Adrenal gland (tissue), 12 donors: ENCODE measurements around the gene CPT1B. TPM values are rescaled to one million over a fixed set of nuclear protein-coding genes. Genes with fewer than 3 reads are reported as not detected.
"Not testable (repeated sequence)": the region's sequence is repeated elsewhere in the genome, so short reads cannot be mapped to it uniquely, and the experiment has no call there.

Experiments
- DNase-seq, 7 donors: peaks; one replicate each; pipeline ENCODE4 v3.0.0-alpha.2; 2019 to 2020
- H3K27ac ChIP-seq, 5 donors: fragments of 200-600 bp; sonication (generic) in 4 of 5; 1 replicate in 3 of 5; 2 replicates in 2 of 5; pipeline versions ENCODE4 v1.5.1 to v1.8.0; 2016 to 2020; ENCODE audit warnings: mild to moderate bottlenecking in 1 of 5
- H3K27me3 ChIP-seq: fragments of 200-600 bp; 2 replicates; pipeline ENCODE4 v1.8.0; 2021
- H3K36me3 ChIP-seq, 2 donors: fragments of 200-600 bp; replicated peaks in 1 of 2; 1 replicate in 1 of 2; 2 replicates in 1 of 2; pipeline versions ENCODE4 v1.5.1 to v1.8.0; 2018 to 2022
- H3K4me1 ChIP-seq, 2 donors: fragments of 200-600 bp; replicated peaks in 1 of 2; 1 replicate in 1 of 2; 2 replicates in 1 of 2; pipeline versions ENCODE4 v1.5.1 to v1.8.0; 2018 to 2021
- H3K4me3 ChIP-seq, 4 donors: fragments of 200-600 bp; sonication (generic) in 3 of 4; one replicate each; pipeline ENCODE4 v1.5.1; 2016 to 2018
- H3K9me3 ChIP-seq, 3 donors: fragments of 200-600 bp; sonication (generic) in 1 of 3; replicated peaks in 1 of 3; 1 replicate in 2 of 3; 2 replicates in 1 of 3; pipeline versions ENCODE4 v1.5.1 to v1.8.0; 2016 to 2021
- CTCF ChIP-seq, 6 experiments: fragments of 450-650 bp in 4 of 6; fragments of 200-600 bp in 2 of 6; sonication (generic) in 1 of 6; IDR thresholded peaks; 1 replicate in 5 of 6; 2 replicates in 1 of 6; pipeline versions ENCODE4 v1.5.1 to v1.8.0; 2016 to 2021; ENCODE audit warnings: antibody characterized with exemption in 6 of 6, mild to moderate bottlenecking in 2 of 6, moderate library complexity in 1 of 6
- POLR2A ChIP-seq, 2 donors: fragments of 450-650 bp; IDR thresholded peaks; one replicate each; pipeline ENCODE4 v1.6.1; 2017; ENCODE audit warnings: antibody characterized with exemption in 2 of 2, mild to moderate bottlenecking in 2 of 2, moderate library complexity in 1 of 2
- WGBS, 4 donors: extraction: QIAGEN DNeasy Blood & Tissue Kit in 2 of 4; methylation state at CpG; one replicate each; pipeline versions ENCODE4 v1.1.5 to v1.1.7; 2013 to 2017; 5-methylcytosine and 5-hydroxymethylcytosine counted together
- intact Hi-C, 2 donors: fragments of 100-400 bp; cut with DNase I; formaldehyde crosslinking; loops; one replicate each; pipeline versions ENCODE4 v1.14.1 to v1.15.0; 2022 to 2023
- polyA plus RNA-seq, 3 donors: library from polyadenylated mRNA; stranded (reverse); fragments of 200-250 nt in 2 of 3; fragments of 350-450 nt in 1 of 3; fragmentation: Illumina TruSeq in 1 of 3; extraction: RNeasy Lipid Tissue Mini Kit (QIAGEN cat#74804) in 1 of 3; gene quantifications; one replicate each; pipeline ENCODE4 v1.2.3, GENCODE V29; 2013 to 2014
- total RNA-seq, 9 donors: library from RNA; depleted of rRNA in 4 of 9; stranded (reverse); fragments of >200 nt in 4 of 9; fragments of 120-200 nt in 1 of 9; fragmentation: NEBNext Ultra II Directional in 1 of 9; extraction: Animal tissue kit (Norgen Biotek cat#: 25700) in 1 of 9; gene quantifications; one replicate each; pipeline versions ENCODE4 v1.1.0 to v1.2.4, GENCODE V29; 2013 to 2023
- donor health status: healthy with polysubstance abuse.
- donor health status: Bipolar disorder and iron deficiency.
- donor health status: DM: yes; HTN: yes; CAD: no.
- donor health status: DM: no; HTN: no; CAD: no.
- donor health status: DM: no; HTN: no; CAD: no.
- donor health status: DM: yes; HTN: yes; CAD: no.

The CPT1B gene
- total and polyA plus RNA-seq, 12 donors, result 6.2 to 76.1 (median 16.5) TPM

- Histone ChIP-seq H3K4me3 (no peak overlapping the region), H3K9me3 (no peaks in the 10 kb centered on the region), H3K27me3 (no peaks in the 10 kb centered on the region), H3K4me1 (no peaks in the 10 kb centered on the region), H3K27ac (no peak overlapping the region), H3K36me3 (peaks cover 0 to 3% of the 10 kb centered on the region in 2 donors)
- DNase-seq, result no peak
- no peak for TF ChIP-seq CTCF (IDR thresholded peaks at IDR 0.05)
- no peak for TF ChIP-seq POLR2A (IDR thresholded peaks at IDR 0.05)
- intact Hi-C loops, result loop anchor here in 1 of 2 donors (10.0 kb wide), 1 partner anchor 356 kb away; the partner anchor contains the start of gene HDAC10
- WGBS, 4 donors, result 91 to 95% (median 92%) methylated on average over 7 to 17 of the region's 17 CpGs
Measured at GRCh38 chr22:50610581-50610980, 32.4 kb upstream of the CPT1B start.

- Histone ChIP-seq H3K27me3 (no peaks in the 10 kb centered on the region), H3K27ac (no peak overlapping the region), H3K36me3 (peaks cover 0 to 9% of the 10 kb centered on the region in 2 donors), H3K4me3 (no peak overlapping the region), H3K4me1 (no peaks in the 10 kb centered on the region), H3K9me3 (no peaks in the 10 kb centered on the region)
- no peak for DNase-seq
- intact Hi-C loops, result loop anchor here in 1 of 2 donors (10.0 kb wide), 1 partner anchor 355 kb away; the partner anchor contains the start of gene HDAC10
- 85 to 90% (median 87%) methylated on average over 11 of the region's 11 CpGs for WGBS, 4 donors
- TF ChIP-seq POLR2A (IDR thresholded peaks at IDR 0.05), result no peak
- TF ChIP-seq CTCF (IDR thresholded peaks at IDR 0.05), result no peak
Measured at GRCh38 chr22:50610041-50610451, 31.8 kb upstream of the CPT1B start.

GRCh38 chr22:50609599-50609998 lies 31.4 kb upstream of the CPT1B start:
- TF ChIP-seq CTCF (IDR thresholded peaks at IDR 0.05) (no peak), POLR2A (IDR thresholded peaks at IDR 0.05) (no peak)
- intact Hi-C loops, result no loop called here
- H3K4me3 ChIP-seq, result no peak overlapping the region
- no peaks in the 10 kb centered on the region for H3K4me1 ChIP-seq
- 86 to 90% (median 87%) methylated on average over 8 to 12 of the region's 12 CpGs for WGBS, 4 donors
- peaks cover 0 to 13% of the 10 kb centered on the region in 2 donors for H3K36me3 ChIP-seq
- H3K9me3 ChIP-seq, result no peaks in the 10 kb centered on the region
- no peaks in the 10 kb centered on the region for H3K27me3 ChIP-seq
- no peak overlapping the region for H3K27ac ChIP-seq
- DNase-seq, result no peak

- WGBS, 4 donors, result 90 to 91% (median 90%) methylated on average over 10 of the region's 10 CpGs
- no peak for TF ChIP-seq CTCF (IDR thresholded peaks at IDR 0.05)
- TF ChIP-seq POLR2A (IDR thresholded peaks at IDR 0.05), result no peak
- H3K4me3 ChIP-seq, result no peak overlapping the region
- no peaks in the 10 kb centered on the region for H3K27me3 ChIP-seq
- no peak for DNase-seq
- intact Hi-C loops, result no loop called here
- no peaks in the 10 kb centered on the region for H3K9me3 ChIP-seq
- H3K36me3 ChIP-seq, result peaks cover 0 to 14% of the 10 kb centered on the region in 2 donors
- H3K27ac ChIP-seq, result no peak overlapping the region
- H3K4me1 ChIP-seq, result no peaks in the 10 kb centered on the region
Measured at GRCh38 chr22:50608996-50609395, 30.8 kb upstream of the CPT1B start.

- H3K9me3 ChIP-seq, H3K27ac ChIP-seq, H3K27me3 ChIP-seq, DNase-seq, intact Hi-C loops, H3K4me3 ChIP-seq, H3K4me1 ChIP-seq: not testable (repeated sequence)
- peaks cover 0 to 14% of the 10 kb centered on the region in 2 donors for H3K36me3 ChIP-seq
- WGBS, 4 donors, result 83 to 91% (median 89%) methylated on average over 35 to 39 of the region's 39 CpGs
Measured at GRCh38 chr22:50608058-50608840, 30.0 kb upstream of the CPT1B start.
